Activated T-cell treated with anti-CD3 and anti-CD28 coated beads, Interleukin-2, amount 50 U/mL, for 72 hours (primary cell): ENCODE data around the gene PMM2. TPM values are rescaled to one million over a fixed set of nuclear protein-coding genes. Genes with fewer than 3 reads are reported as not detected.
"Not testable (repeated sequence)": the region's sequence is repeated elsewhere in the genome, so short reads cannot be mapped to it uniquely, and the experiment has no call there.

Source experiments
- ATAC-seq, 2 donors: fragments of 150-1000 bp; cut with Tn5 transposase; replicated peaks in 1 of 2; 2 replicates each; pipeline ENCODE4 v1.10.0; 2021; ENCODE audit warnings: moderate library complexity in 2 of 2, mild to moderate bottlenecking in 1 of 2
- DNase-seq, 2 donors: peaks; one replicate each; pipeline ENCODE4 v3.0.0; 2021 to 2022; ENCODE audit warnings: mixed read lengths in 1 of 2
- H3K27ac Mint-ChIP-seq: one replicate; pipeline ENCODE4 v1.8.0; 2022; ENCODE audit warnings: mild to moderate bottlenecking, moderate library complexity, mixed read lengths
- H3K27me3 Mint-ChIP-seq: one replicate; pipeline ENCODE4 v1.8.0; 2022; ENCODE audit warnings: low read depth, mixed read lengths
- H3K36me3 Mint-ChIP-seq, 2 donors: one replicate each; pipeline ENCODE4 v1.8.0; 2022; ENCODE audit warnings: mixed read lengths in 2 of 2, mild to moderate bottlenecking in 1 of 2; ENCODE audit not compliant: insufficient read depth in 2 of 2
- H3K4me1 Mint-ChIP-seq: one replicate; pipeline ENCODE4 v1.8.0; 2022; ENCODE audit warnings: low read depth, mixed read lengths
- H3K4me3 Mint-ChIP-seq, 2 donors: one replicate each; pipeline ENCODE4 v1.8.0; 2022; ENCODE audit warnings: mild to moderate bottlenecking in 2 of 2, mixed read lengths in 2 of 2, moderate library complexity in 2 of 2
- H3K9me3 Mint-ChIP-seq, 2 donors: one replicate each; pipeline ENCODE4 v1.8.0; 2022; ENCODE audit warnings: mixed read lengths in 2 of 2
- total RNA-seq, 2 donors: library from RNA; stranded (reverse); gene quantifications; one replicate each; pipeline ENCODE4 v1.2.3, GENCODE V29; 2022

The PMM2 gene
- total RNA-seq, 2 donors from 2014 or later: 32.8 to 33.7 TPM

GRCh38 chr16:8863594-8864424 lies 66.2 kb downstream of the PMM2 start:
- Mint-ChIP-seq H3K36me3 (peaks cover 4 to 5% of the 10 kb centered on the region in 2 donors), H3K4me1 (peaks cover 27% of the 10 kb centered on the region), H3K9me3 (no peaks in the 10 kb centered on the region), H3K27me3 (no peaks in the 10 kb centered on the region), H3K4me3 (no peak overlapping the region), H3K27ac (peak overlapping the region; percentile 19)
- ATAC-seq (no peak), DNase-seq (no peak)

- Mint-ChIP-seq H3K36me3 (peaks cover 4 to 5% of the 10 kb centered on the region in 2 donors), H3K9me3 (no peaks in the 10 kb centered on the region), H3K27me3 (no peaks in the 10 kb centered on the region), H3K27ac (peak overlapping the region; percentile 19), H3K4me3 (no peak overlapping the region), H3K4me1 (peaks cover 34% of the 10 kb centered on the region)
- ATAC-seq (no peak), DNase-seq (no peak)
These were observed 67.0 kb downstream of the PMM2 start for GRCh38 chr16:8864480-8865110.

- H3K27me3 Mint-ChIP-seq: no peaks in the 10 kb centered on the region
- H3K27ac Mint-ChIP-seq: no peak overlapping the region
- peaks cover 41% of the 10 kb centered on the region for H3K4me1 Mint-ChIP-seq
- ATAC-seq (no peak), DNase-seq (no peak)
- H3K4me3 Mint-ChIP-seq: peak overlapping the region in 1 of 2 donors; percentile 39
- peaks cover 4 to 5% of the 10 kb centered on the region in 2 donors for H3K36me3 Mint-ChIP-seq
- H3K9me3 Mint-ChIP-seq: no peaks in the 10 kb centered on the region
These were observed 67.7 kb downstream of the PMM2 start for GRCh38 chr16:8865145-8865882.

GRCh38 chr16:8866118-8866883 lies 68.7 kb downstream of the PMM2 start:
- Mint-ChIP-seq H3K36me3 (peaks cover 4 to 5% of the 10 kb centered on the region in 2 donors), H3K4me3 (peak overlapping the region; percentile 85 to 87), H3K4me1 (peaks cover 51% of the 10 kb centered on the region), H3K9me3 (no peaks in the 10 kb centered on the region), H3K27ac (no peak overlapping the region), H3K27me3 (no peaks in the 10 kb centered on the region)
- no peak for ATAC-seq
- DNase-seq: no peak

GRCh38 chr16:8866884-8867215 lies 69.2 kb downstream of the PMM2 start:
- no peaks in the 10 kb centered on the region for H3K9me3 Mint-ChIP-seq
- no peak for DNase-seq
- H3K27ac Mint-ChIP-seq: no peak overlapping the region
- H3K36me3 Mint-ChIP-seq: peaks cover 4 to 5% of the 10 kb centered on the region in 2 donors
- H3K4me3 Mint-ChIP-seq: peak overlapping the region; percentile 87
- H3K27me3 Mint-ChIP-seq: no peaks in the 10 kb centered on the region
- ATAC-seq: no peak
- H3K4me1 Mint-ChIP-seq: peaks cover 55% of the 10 kb centered on the region

- H3K4me3 Mint-ChIP-seq: peak overlapping the region; percentile 87
- no peaks in the 10 kb centered on the region for H3K9me3 Mint-ChIP-seq
- peaks cover 4 to 5% of the 10 kb centered on the region in 2 donors for H3K36me3 Mint-ChIP-seq
- no peaks in the 10 kb centered on the region for H3K27me3 Mint-ChIP-seq
- no peak for ATAC-seq
- peaks cover 55% of the 10 kb centered on the region for H3K4me1 Mint-ChIP-seq
- peak overlapping the region; percentile 75 for H3K27ac Mint-ChIP-seq
- DNase-seq: no peak
These were observed 69.7 kb downstream of the PMM2 start for GRCh38 chr16:8867216-8867931.

- H3K36me3 Mint-ChIP-seq: peaks cover 4 to 5% of the 10 kb centered on the region in 2 donors
- H3K27me3 Mint-ChIP-seq: no peaks in the 10 kb centered on the region
- peak overlapping the region; percentile 52 for H3K27ac Mint-ChIP-seq
- H3K9me3 Mint-ChIP-seq: no peaks in the 10 kb centered on the region
- peak in 1 of 2 donors; percentile 70 for DNase-seq
- peak overlapping the region; percentile 87 for H3K4me3 Mint-ChIP-seq
- H3K4me1 Mint-ChIP-seq: peaks cover 55% of the 10 kb centered on the region
- no peak for ATAC-seq
These were observed 70.3 kb downstream of the PMM2 start for GRCh38 chr16:8867932-8868415.

GRCh38 chr16:8868416-8869211 lies 71.0 kb downstream of the PMM2 start, which contains the start of gene CARHSP1:
Gene CARHSP1 (minus strand): TSS chr16:8869006. CDS start chr16:8859328, 9,678 bp downstream.
- peak; percentile 77 to 79 for ATAC-seq
- Mint-ChIP-seq H3K4me1 (peaks cover 58% of the 10 kb centered on the region), H3K27ac (peak within 1 kb of the TSS; percentile 96), H3K27me3 (no peaks in the 10 kb centered on the region), H3K36me3 (peaks cover 4 to 5% of the 10 kb centered on the region in 2 donors), H3K4me3 (peak within 1 kb of the TSS; percentile 95 to 100), H3K9me3 (no peaks in the 10 kb centered on the region)
- DNase-seq: peak; percentile 83 to 91

GRCh38 chr16:8869212-8869987 lies 71.8 kb downstream of the PMM2 start:
- Mint-ChIP-seq H3K4me3 (peak overlapping the region; percentile 95 to 100), H3K9me3 (no peaks in the 10 kb centered on the region), H3K27me3 (no peaks in the 10 kb centered on the region), H3K27ac (peak overlapping the region; percentile 96), H3K4me1 (peaks cover 63% of the 10 kb centered on the region), H3K36me3 (peaks cover 4 to 5% of the 10 kb centered on the region in 2 donors)
- no peak for DNase-seq
- no peak for ATAC-seq

GRCh38 chr16:8869988-8870241 lies 72.3 kb downstream of the PMM2 start:
- ATAC-seq, H3K36me3 Mint-ChIP-seq, H3K27me3 Mint-ChIP-seq, H3K9me3 Mint-ChIP-seq, H3K27ac Mint-ChIP-seq, DNase-seq: not testable (repeated sequence)
- Mint-ChIP-seq H3K4me3 (peak overlapping the region; percentile 95 to 100), H3K4me1 (peaks cover 65% of the 10 kb centered on the region)

- peaks cover 3 to 5% of the 10 kb centered on the region in 2 donors for H3K36me3 Mint-ChIP-seq
- peaks cover 46% of the 10 kb centered on the region for H3K4me1 Mint-ChIP-seq
These were observed 74.4 kb downstream of the PMM2 start for GRCh38 chr16:8872071-8872470.

More at GRCh38 chr16:8872071-8872470, 74.4 kb downstream of the PMM2 start:
- no peak overlapping the region for H3K4me3 Mint-ChIP-seq
- H3K27ac Mint-ChIP-seq: no peak overlapping the region
- H3K27me3 Mint-ChIP-seq: no peaks in the 10 kb centered on the region
- no peak for DNase-seq
- H3K9me3 Mint-ChIP-seq: no peaks in the 10 kb centered on the region
- no peak for ATAC-seq
